GM12878 (cell line): ENCODE data around the gene VIT.

Experiments
- BCL11A ChIP-seq: IDR thresholded peaks from 2 replicates; pipeline ENCODE4 v1.6.1; 2011; ENCODE audit warnings: low read depth, low read length
- DPF2 ChIP-seq: fragments of 450-650 bp; IDR thresholded peaks from 2 replicates; pipeline ENCODE4 v1.6.1; 2017; ENCODE audit warnings: mild to moderate bottlenecking
- POLR2A ChIP-seq: IDR thresholded peaks from 2 replicates; pipeline ENCODE4 v1.6.1; 2011; ENCODE audit warnings: low read depth, mild to moderate bottlenecking, low read length
- RB1 ChIP-seq: fragments of 450-650 bp; formaldehyde crosslinking; IDR thresholded peaks from 2 replicates; pipeline ENCODE4 v1.6.1; 2017; ENCODE audit warnings: mild to moderate bottlenecking, borderline replicate concordance
- RFX5 ChIP-seq: IDR thresholded peaks from 2 replicates; pipeline ENCODE4 v1.6.1; 2011; ENCODE audit warnings: low read depth, low read length, improper control_type of control experiment
- SIN3A ChIP-seq: IDR thresholded peaks from 2 replicates; pipeline ENCODE4 v1.6.1; 2012; ENCODE audit warnings: low read depth, low read length, improper control_type of control experiment
- ZZZ3 ChIP-seq: IDR thresholded peaks from 2 replicates; pipeline ENCODE4 v1.6.1; 2011; ENCODE audit warnings: low read depth; ENCODE audit not compliant: control insufficient read depth, insufficient read length
- TF ChIP-seq, protein P1 (sequence below): fragments of 450-650 bp; IDR thresholded peaks from 2 replicates; pipeline ENCODE4 v1.6.1; 2018; ENCODE audit warnings: borderline replicate concordance, mild to moderate bottlenecking; ENCODE audit not compliant: partially characterized antibody
- TF ChIP-seq, protein P2 (sequence below), 3 experiments: IDR thresholded peaks in 2 of 3; conservative IDR thresholded peaks in 1 of 3; 2 replicates each; pipeline ENCODE4 v1.5.1; 2011; ENCODE audit warnings: low read depth in 3 of 3, low read length in 3 of 3, mild to moderate bottlenecking in 3 of 3, control low read depth in 2 of 3, moderate library complexity in 2 of 3, inconsistent platforms in 1 of 3, mixed read lengths in 1 of 3; ENCODE audit not compliant: control insufficient read depth in 2 of 3, insufficient read depth in 1 of 3; ENCODE audit errors: extremely low read depth in 1 of 3
- TF ChIP-seq, protein P3 (sequence below): IDR thresholded peaks from 2 replicates; pipeline ENCODE4 v1.6.1; 2011; ENCODE audit warnings: mild to moderate bottlenecking, low read depth, low read length, moderate library complexity; ENCODE audit not compliant: insufficient replicate concordance
- TF ChIP-seq, protein P4 (sequence below): IDR thresholded peaks from 2 replicates; pipeline ENCODE4 v1.6.1; 2012; ENCODE audit warnings: mild to moderate bottlenecking, low read depth, low read length

DNA sequence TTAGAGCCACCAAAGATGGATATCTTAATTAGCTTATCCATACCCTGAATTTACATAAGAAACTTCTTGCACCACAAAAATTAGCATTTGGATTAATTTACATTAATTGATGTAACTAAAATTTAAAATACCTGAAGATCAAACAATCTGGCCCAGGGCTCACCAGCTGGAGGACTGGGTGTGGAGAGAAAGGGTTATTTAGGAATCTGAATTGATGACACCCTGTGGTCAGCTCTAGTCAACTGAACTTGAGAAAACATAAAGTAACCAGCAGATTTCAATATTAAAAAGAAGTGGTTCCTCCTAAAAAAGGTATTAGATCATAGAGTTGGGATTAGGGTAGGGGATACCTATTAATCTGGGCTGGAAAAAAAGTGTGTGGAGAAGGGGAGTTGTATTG is 147.3 kb downstream of the VIT start:
- TF ChIP-seq POLR2A, result no peak
- no peak for TF ChIP-seq RB1
- TF ChIP-seq SIN3A, result no peak
- TF ChIP-seq DPF2, result no peak
- TF ChIP-seq, protein P1, sequence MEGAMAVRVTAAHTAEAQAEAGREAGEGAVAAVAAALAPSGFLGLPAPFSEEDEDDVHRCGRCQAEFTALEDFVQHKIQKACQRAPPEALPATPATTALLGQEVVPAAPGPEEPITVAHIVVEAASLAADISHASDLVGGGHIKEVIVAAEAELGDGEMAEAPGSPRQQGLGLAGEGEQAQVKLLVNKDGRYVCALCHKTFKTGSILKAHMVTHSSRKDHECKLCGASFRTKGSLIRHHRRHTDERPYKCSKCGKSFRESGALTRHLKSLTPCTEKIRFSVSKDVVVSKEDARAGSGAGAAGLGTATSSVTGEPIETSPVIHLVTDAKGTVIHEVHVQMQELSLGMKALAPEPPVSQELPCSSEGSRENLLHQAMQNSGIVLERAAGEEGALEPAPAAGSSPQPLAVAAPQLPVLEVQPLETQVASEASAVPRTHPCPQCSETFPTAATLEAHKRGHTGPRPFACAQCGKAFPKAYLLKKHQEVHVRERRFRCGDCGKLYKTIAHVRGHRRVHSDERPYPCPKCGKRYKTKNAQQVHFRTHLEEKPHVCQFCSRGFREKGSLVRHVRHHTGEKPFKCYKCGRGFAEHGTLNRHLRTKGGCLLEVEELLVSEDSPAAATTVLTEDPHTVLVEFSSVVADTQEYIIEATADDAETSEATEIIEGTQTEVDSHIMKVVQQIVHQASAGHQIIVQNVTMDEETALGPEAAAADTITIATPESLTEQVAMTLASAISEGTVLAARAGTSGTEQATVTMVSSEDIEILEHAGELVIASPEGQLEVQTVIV, result no peak
- TF ChIP-seq, protein P2, sequence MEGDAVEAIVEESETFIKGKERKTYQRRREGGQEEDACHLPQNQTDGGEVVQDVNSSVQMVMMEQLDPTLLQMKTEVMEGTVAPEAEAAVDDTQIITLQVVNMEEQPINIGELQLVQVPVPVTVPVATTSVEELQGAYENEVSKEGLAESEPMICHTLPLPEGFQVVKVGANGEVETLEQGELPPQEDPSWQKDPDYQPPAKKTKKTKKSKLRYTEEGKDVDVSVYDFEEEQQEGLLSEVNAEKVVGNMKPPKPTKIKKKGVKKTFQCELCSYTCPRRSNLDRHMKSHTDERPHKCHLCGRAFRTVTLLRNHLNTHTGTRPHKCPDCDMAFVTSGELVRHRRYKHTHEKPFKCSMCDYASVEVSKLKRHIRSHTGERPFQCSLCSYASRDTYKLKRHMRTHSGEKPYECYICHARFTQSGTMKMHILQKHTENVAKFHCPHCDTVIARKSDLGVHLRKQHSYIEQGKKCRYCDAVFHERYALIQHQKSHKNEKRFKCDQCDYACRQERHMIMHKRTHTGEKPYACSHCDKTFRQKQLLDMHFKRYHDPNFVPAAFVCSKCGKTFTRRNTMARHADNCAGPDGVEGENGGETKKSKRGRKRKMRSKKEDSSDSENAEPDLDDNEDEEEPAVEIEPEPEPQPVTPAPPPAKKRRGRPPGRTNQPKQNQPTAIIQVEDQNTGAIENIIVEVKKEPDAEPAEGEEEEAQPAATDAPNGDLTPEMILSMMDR (IDR thresholded peaks at IDR 0.05 in 2 of 3, conservative IDR thresholded peaks at IDR 0.05 in 1 of 3; ENCODE audit: control insufficient read depth in 2 of 3, extremely low read depth in 1 of 3, insufficient read depth in 1 of 3, low read depth in 3 of 3, low read length in 3 of 3), result no peak
- TF ChIP-seq ZZZ3, result no peak
- TF ChIP-seq RFX5, result no peak
- TF ChIP-seq, protein P3, sequence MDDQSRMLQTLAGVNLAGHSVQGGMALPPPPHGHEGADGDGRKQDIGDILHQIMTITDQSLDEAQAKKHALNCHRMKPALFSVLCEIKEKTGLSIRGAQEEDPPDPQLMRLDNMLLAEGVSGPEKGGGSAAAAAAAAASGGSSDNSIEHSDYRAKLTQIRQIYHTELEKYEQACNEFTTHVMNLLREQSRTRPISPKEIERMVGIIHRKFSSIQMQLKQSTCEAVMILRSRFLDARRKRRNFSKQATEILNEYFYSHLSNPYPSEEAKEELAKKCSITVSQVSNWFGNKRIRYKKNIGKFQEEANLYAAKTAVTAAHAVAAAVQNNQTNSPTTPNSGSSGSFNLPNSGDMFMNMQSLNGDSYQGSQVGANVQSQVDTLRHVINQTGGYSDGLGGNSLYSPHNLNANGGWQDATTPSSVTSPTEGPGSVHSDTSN, result no peak
- TF ChIP-seq BCL11A, result no peak
- TF ChIP-seq, protein P4, sequence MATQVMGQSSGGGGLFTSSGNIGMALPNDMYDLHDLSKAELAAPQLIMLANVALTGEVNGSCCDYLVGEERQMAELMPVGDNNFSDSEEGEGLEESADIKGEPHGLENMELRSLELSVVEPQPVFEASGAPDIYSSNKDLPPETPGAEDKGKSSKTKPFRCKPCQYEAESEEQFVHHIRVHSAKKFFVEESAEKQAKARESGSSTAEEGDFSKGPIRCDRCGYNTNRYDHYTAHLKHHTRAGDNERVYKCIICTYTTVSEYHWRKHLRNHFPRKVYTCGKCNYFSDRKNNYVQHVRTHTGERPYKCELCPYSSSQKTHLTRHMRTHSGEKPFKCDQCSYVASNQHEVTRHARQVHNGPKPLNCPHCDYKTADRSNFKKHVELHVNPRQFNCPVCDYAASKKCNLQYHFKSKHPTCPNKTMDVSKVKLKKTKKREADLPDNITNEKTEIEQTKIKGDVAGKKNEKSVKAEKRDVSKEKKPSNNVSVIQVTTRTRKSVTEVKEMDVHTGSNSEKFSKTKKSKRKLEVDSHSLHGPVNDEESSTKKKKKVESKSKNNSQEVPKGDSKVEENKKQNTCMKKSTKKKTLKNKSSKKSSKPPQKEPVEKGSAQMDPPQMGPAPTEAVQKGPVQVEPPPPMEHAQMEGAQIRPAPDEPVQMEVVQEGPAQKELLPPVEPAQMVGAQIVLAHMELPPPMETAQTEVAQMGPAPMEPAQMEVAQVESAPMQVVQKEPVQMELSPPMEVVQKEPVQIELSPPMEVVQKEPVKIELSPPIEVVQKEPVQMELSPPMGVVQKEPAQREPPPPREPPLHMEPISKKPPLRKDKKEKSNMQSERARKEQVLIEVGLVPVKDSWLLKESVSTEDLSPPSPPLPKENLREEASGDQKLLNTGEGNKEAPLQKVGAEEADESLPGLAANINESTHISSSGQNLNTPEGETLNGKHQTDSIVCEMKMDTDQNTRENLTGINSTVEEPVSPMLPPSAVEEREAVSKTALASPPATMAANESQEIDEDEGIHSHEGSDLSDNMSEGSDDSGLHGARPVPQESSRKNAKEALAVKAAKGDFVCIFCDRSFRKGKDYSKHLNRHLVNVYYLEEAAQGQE, result no peak
